HepG2 (cell line): ENCODE results near the gene TMEM134. TPM values are rescaled to one million over a fixed set of nuclear protein-coding genes. Genes with fewer than 3 reads are reported as not detected.
A peak's percentile ranks its signal among the peaks of the same experiment; 100 is the strongest.

Experiments
- ATF7 ChIP-seq, 2 experiments: fragments of 450-650 bp in 1 of 2; sonication (generic) in 1 of 2; formaldehyde crosslinking in 1 of 2; IDR thresholded peaks; 2 replicates each; pipeline versions ENCODE4 v1.4.0 to v1.6.1; 2016 to 2020; ENCODE audit warnings: antibody characterized with exemption in 1 of 2, mild to moderate bottlenecking in 1 of 2, missing genetic modification reagents in 1 of 2
- BATF2 ChIP-seq: sonication (generic); formaldehyde crosslinking; IDR thresholded peaks from 2 replicates; pipeline ENCODE4 v1.8.0; 2022; ENCODE audit warnings: mild to moderate bottlenecking, missing genetic modification reagents, moderate library complexity
- EP300 ChIP-seq, 3 experiments: sonication (generic) in 1 of 3; formaldehyde crosslinking in 1 of 3; IDR thresholded peaks; 2 replicates each; pipeline versions ENCODE4 v1.5.1 to v1.6.1; 2011 to 2020; ENCODE audit warnings: low read depth in 2 of 3, low read length in 2 of 3, borderline replicate concordance in 1 of 3, improper control_type of control experiment in 1 of 3, mild to moderate bottlenecking in 1 of 3, missing genetic modification reagents in 1 of 3, moderate library complexity in 1 of 3
- FOXO1 ChIP-seq: sonication (generic); formaldehyde crosslinking; IDR thresholded peaks from 2 replicates; pipeline ENCODE4 v1.4.0; 2020; ENCODE audit warnings: missing genetic modification reagents
- KDM6A ChIP-seq: IDR thresholded peaks from 2 replicates; pipeline ENCODE4 v1.6.1; 2016; ENCODE audit warnings: low read depth
- NFATC3 ChIP-seq: sonication (generic); formaldehyde crosslinking; IDR thresholded peaks from 2 replicates; pipeline ENCODE4 v1.5.1; 2020; ENCODE audit warnings: mild to moderate bottlenecking, missing genetic modification reagents
- NFE2 ChIP-seq: sonication (generic); formaldehyde crosslinking; IDR thresholded peaks from 2 replicates; pipeline ENCODE4 v1.4.0; 2020; ENCODE audit warnings: missing genetic modification reagents
- PATZ1 ChIP-seq: sonication (generic); formaldehyde crosslinking; IDR thresholded peaks from 2 replicates; pipeline ENCODE4 v1.4.0; 2020; ENCODE audit warnings: missing genetic modification reagents
- PREB ChIP-seq: sonication (generic); formaldehyde crosslinking; IDR thresholded peaks from 2 replicates; pipeline ENCODE4 v1.4.0; 2020; ENCODE audit warnings: missing genetic modification reagents
- SALL1 ChIP-seq: sonication (generic); formaldehyde crosslinking; IDR thresholded peaks from 2 replicates; pipeline ENCODE4 v1.8.0; 2022; ENCODE audit warnings: mild to moderate bottlenecking, missing genetic modification reagents
- SMARCE1 ChIP-seq: fragments of 450-650 bp; IDR thresholded peaks from 2 replicates; pipeline ENCODE4 v1.6.1; 2017; ENCODE audit warnings: borderline replicate concordance
- SNAPC2 ChIP-seq: sonication (generic); formaldehyde crosslinking; IDR thresholded peaks from 2 replicates; pipeline ENCODE4 v1.8.1; 2022; ENCODE audit warnings: mild to moderate bottlenecking, missing genetic modification reagents
- SRSF1 ChIP-seq: fragments of 200-400 bp; formaldehyde crosslinking; optimal IDR thresholded peaks from 2 replicates; pipeline ENCODE3; 2017; ENCODE audit warnings: mild to moderate bottlenecking, low read depth, low read length, moderate library complexity
- TAF15 ChIP-seq: fragments of 200-400 bp; formaldehyde crosslinking; IDR thresholded peaks from one replicate; pipeline ENCODE4 v1.6.1; 2018; ENCODE audit warnings: mild to moderate bottlenecking, low read depth, low read length; ENCODE audit not compliant: poor library complexity, severe bottlenecking
- TERF1 ChIP-seq: sonication (generic); formaldehyde crosslinking; IDR thresholded peaks from 2 replicates; pipeline ENCODE4 v1.8.0; 2022; ENCODE audit warnings: mild to moderate bottlenecking, missing genetic modification reagents, moderate library complexity
- THYN1 ChIP-seq: sonication (generic); formaldehyde crosslinking; IDR thresholded peaks from 2 replicates; pipeline ENCODE4 v1.8.1; 2023; ENCODE audit warnings: low read depth, mild to moderate bottlenecking, moderate library complexity, missing genetic modification reagents, borderline replicate concordance
- ZFY ChIP-seq: sonication (generic); formaldehyde crosslinking; IDR thresholded peaks from 2 replicates; pipeline ENCODE4 v1.4.0; 2020; ENCODE audit warnings: missing genetic modification reagents
- ZNF451 ChIP-seq: sonication (generic); formaldehyde crosslinking; IDR thresholded peaks from 2 replicates; pipeline ENCODE4 v1.5.0; 2020; ENCODE audit warnings: mild to moderate bottlenecking, missing genetic modification reagents
- ZNF468 ChIP-seq: sonication (generic); formaldehyde crosslinking; IDR thresholded peaks from 2 replicates; pipeline ENCODE4 v1.8.0; 2022; ENCODE audit warnings: mild to moderate bottlenecking, moderate library complexity, missing genetic modification reagents
- ZNF512B ChIP-seq: sonication (generic); formaldehyde crosslinking; IDR thresholded peaks from 2 replicates; pipeline ENCODE4 v1.5.1; 2020; ENCODE audit warnings: missing genetic modification reagents, mild to moderate bottlenecking, borderline replicate concordance
- ZNF562 ChIP-seq: sonication (generic); formaldehyde crosslinking; IDR thresholded peaks from 2 replicates; pipeline ENCODE4 v1.8.0; 2022; ENCODE audit warnings: missing genetic modification reagents, borderline replicate concordance
- ZNF841 ChIP-seq: sonication (generic); formaldehyde crosslinking; IDR thresholded peaks from 2 replicates; pipeline ENCODE4 v1.8.1; 2023; ENCODE audit warnings: missing genetic modification reagents, borderline replicate concordance
- polyA plus RNA-seq, 8 experiments: library from polyadenylated mRNA; depleted of rRNA in 3 of 8; stranded (reverse) in 7 of 8; unstranded in 1 of 8; fragments of >200 nt; fragmentation: Illumina TruSeq in 4 of 8; extraction: Trizol in 4 of 8; gene quantifications; 2 replicates each; pipeline versions ENCODE4 v1.2.1 to v1.2.3, GENCODE V29; 2011 to 2016; ENCODE audit warnings: low read depth in 4 of 8, missing spikeins in 1 of 8, mixed read lengths in 1 of 8; ENCODE audit not compliant: insufficient read depth in 1 of 8
- total RNA-seq, 5 experiments: library from RNA; depleted of rRNA; stranded (reverse); fragments of >200 nt; fragmentation: Illumina TruSeq; extraction: Trizol; gene quantifications; 2 replicates each; pipeline ENCODE4 v1.2.3, GENCODE V29; 2016; ENCODE audit warnings: low read depth in 1 of 5

TMEM134 gene
- total and polyA plus RNA-seq, 2 of the 13 experiments (the other 11 are each of a cell fraction or from before 2014, with no cell fraction given), result 6.9 to 26.9 TPM

GRCh38 chr11:67504950-67505581 is 36.0 kb upstream of the TMEM134 start, which contains the start of gene PITPNM1 (continued):
- no peak for TF ChIP-seq PREB
- 0 out of 2 replicates have a peak, but pooled peaks have one; percentile 3 for TF ChIP-seq BATF2 (CRISPR knock-in tag)
- TF ChIP-seq SALL1, result no peak
- TF ChIP-seq THYN1 (CRISPR knock-in tag), result no peak
- TF ChIP-seq ZNF468, result no peak
- TF ChIP-seq SNAPC2, result no peak
- peak; percentile 66 for TF ChIP-seq PATZ1 (CRISPR knock-in tag)
- TF ChIP-seq TAF15, result no peak
- TF ChIP-seq ZNF512B (CRISPR knock-in tag), result no peak
- TF ChIP-seq ZNF451 (CRISPR knock-in tag), result 0 out of 2 replicates have a peak, but pooled peaks have one; percentile 21
- TF ChIP-seq ZNF841 (CRISPR knock-in tag), result no peak
- no peak for TF ChIP-seq SMARCE1
- TF ChIP-seq ZFY (CRISPR knock-in tag), result peak; percentile 20
- no peak for TF ChIP-seq TERF1 (CRISPR knock-in tag)
- TF ChIP-seq NFATC3 (CRISPR knock-in tag), result no peak
- no peak for TF ChIP-seq KDM6A (CRISPR knock-in tag)
- no peak for TF ChIP-seq FOXO1 (CRISPR knock-in tag)
- no peak for TF ChIP-seq NFE2 (CRISPR knock-in tag)
- TF ChIP-seq ZNF562 (CRISPR knock-in tag), result no peak
- no peak for TF ChIP-seq SRSF1
- TF ChIP-seq EP300 (IDR thresholded peaks at IDR 0.05; ENCODE audit: low read depth in 2 of 2, low read length in 2 of 2), result no peak
- TF ChIP-seq EP300 (CRISPR knock-in tag; IDR thresholded peaks at IDR 0.05; ENCODE audit: borderline replicate concordance), result no peak
- TF ChIP-seq ATF7 (IDR thresholded peaks at IDR 0.05), result no peak
- TF ChIP-seq ATF7 (CRISPR knock-in tag; IDR thresholded peaks at IDR 0.05), result no peak
